MV-4-11 (cell line): ENCODE data around the gene MBD5.

Experiments used
- DNase-seq: peaks from one replicate; lab custom pipeline; 2025; lab: John Stamatoyannopoulos, UW

Gene MBD5

DNA sequence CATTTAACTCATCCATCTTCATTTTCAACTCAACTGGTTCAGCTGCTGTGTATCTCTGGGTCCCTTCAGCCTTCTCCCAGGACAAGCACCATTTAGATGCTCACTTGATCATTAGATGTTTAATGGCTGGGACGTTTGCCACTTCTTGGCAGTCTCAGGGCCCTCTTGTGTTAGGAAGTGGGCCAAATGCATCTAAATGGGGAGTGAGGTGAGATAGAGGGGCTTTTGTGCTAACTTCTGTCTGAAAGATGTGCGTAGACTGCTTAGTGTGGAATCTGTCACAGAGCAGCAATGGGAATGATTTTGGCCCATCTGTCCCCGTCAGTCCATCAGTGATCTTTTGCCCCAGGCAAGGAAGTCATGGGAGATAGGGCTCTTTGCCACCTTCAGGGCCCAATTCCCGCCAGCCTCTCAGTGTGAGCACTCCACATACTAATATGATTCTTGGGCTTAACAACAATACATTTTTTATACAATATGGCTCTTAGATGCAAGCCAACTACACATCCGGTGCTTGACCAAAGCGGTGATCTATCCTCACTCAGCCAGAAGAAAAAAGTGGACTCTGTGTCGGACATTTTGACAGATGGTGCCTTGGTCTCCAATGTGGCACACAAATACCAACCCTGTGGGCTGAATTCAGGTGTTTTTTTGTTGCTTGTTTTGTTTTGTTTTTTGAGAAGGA lies 528.0 kb downstream of the MBD5 start:
- DNase-seq: no peak

DNA sequence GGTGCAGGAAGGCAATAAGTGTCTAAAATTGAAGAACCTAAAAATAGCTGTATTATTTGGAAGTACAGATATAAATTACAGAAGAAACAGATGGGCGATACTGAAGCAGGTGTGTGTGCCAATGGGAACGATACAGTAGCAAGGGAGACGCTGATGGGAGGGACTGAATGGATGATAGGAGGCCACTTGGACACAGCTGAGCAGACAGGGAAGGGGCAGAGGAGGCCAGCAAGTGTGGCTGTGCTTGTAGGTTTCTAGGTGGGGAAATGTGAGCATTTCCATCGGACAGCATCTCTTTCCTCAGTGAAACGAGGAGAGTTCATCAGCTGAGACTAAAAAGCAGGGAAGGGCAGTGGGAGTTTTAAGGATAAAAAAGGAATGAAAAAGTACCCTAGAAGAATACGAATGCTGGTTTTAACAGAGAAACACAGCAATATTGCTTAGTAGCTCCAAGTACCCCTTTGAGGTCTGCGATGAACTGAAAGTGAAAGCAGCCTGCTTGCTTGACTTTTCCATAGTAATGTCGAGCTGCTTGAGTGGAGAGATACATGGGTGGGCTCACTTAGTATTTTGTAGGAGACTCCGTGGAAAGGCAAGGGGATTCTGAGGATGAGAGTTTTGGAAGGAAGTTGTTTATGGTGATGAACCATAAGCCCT lies 531.9 kb downstream of the MBD5 start:
- peak; percentile 9 for DNase-seq

DNA sequence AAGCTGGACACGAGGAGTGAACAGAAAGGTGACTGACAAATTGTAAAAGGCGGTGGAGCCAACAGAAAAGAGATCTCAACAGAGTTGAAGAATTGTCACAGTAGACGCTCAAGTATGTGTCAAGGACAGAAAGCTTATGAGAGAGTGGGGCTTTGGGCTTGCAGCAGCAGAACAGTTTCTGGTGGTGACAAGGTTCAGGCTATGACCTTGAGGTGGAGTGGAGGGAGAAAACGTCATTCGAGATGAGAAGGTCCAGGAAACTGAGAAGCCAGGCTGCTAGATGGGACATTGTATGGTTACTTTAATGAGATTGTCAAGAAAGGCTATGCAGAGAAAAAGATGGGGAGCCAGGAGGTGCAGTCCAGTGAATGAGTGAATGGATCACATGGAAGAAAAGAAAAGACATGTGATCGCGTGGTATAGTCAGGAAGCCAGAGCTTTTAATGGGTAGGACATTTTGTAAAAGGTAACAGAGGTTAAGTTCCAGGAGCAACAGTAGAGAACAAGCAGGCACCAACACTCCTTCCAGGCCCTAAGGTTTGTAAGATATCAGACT lies 532.5 kb downstream of the MBD5 start:
- no peak for DNase-seq

- peak; percentile 53 for DNase-seq
Measured at GRCh38 chr2:148554459-148555247, 533.8 kb downstream of the MBD5 start.

GRCh38 chr2:148555622-148556294 lies 534.9 kb downstream of the MBD5 start:
- no peak for DNase-seq

GRCh38 chr2:148557844-148558436 lies 537.0 kb downstream of the MBD5 start:
- no peak for DNase-seq

DNA sequence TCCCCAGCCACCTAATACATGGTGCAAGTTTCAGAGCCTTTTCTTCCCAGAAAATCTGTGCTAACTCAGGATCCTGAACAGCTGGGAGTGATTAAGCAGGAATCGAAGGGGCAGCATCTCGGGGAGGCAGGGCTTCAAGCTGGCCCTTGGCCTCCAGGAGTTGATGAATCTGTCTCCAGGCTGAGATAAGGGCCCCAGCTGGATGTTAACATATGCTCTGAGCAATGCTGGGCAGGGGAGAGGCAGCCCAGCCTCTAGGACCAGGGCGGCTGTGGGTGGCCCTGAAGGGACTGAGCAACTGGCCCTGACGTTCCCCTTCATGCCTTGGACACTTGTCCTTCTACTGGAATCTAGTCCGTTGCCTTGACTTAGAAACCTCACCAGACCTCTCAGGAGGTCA lies 539.6 kb downstream of the MBD5 start:
- no peak for DNase-seq

- no peak for DNase-seq
Measured at GRCh38 chr2:148561389-148561788, 540.5 kb downstream of the MBD5 start.

DNA sequence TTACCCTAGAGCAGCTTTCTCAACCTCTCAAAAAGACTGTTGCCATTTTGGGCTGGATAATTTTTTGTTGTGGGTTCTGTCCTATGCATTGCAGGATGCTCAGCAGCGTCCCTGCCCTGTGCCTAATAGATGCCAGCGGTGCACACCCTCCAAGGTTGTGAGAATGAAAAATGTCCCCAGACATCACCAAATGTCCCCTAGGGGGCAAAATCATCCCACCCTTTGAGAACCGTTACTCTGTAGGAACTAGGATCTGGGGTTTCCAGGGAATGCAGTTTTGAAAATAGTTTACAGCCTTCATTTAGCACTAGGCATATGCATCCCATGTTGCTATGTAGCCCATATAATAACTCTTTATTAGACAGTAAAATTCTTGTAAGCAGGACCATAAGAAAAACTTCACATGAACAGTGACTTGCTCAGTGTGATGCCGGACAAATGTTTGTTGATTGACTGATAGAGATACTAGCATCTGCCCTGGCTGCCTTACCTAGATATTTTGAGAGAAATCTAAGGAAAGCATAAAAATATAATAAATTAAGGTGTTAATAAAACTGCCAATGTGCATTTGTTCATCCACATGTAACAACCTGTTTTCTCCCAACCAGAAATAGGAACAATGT lies 544.5 kb downstream of the MBD5 start:
- DNase-seq: no peak
